ENCODE results near the gene PRKN.
"Not testable (repeated sequence)": the region's sequence is repeated elsewhere in the genome, so short reads cannot be mapped to it uniquely, and the experiment has no call there.

The PRKN gene

DNA sequence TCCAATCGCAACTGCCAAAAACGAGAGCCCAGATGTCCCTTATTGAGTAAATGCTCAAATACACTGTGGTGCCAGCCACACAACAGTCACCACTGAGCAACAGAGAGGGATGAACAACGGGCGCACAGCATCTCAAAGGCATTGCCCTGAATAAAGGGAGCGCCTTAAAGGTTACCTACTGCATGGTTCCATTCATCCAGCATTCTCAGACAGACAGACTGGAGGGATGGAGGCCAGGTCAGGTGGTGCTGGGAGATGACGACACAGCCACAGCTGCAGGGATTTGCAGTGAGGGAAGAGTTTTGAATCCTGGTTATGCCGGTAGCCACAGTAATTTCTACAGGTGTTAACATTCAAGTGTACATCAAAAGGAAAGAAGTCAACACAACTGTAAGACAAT lies 838.2 kb downstream of the PRKN start:
- no peaks in the 10 kb centered on the region for H3K27me3 ChIP-seq (replicated peaks; ENCODE audit: insufficient read depth, low read length)
- no peaks in the 10 kb centered on the region for H3K9me3 ChIP-seq (replicated peaks; ENCODE audit: insufficient read depth, low read length)
- no peak overlapping the region for H3K4me2 ChIP-seq (ENCODE audit: low read depth, low read length)
- TF ChIP-seq, protein P1, sequence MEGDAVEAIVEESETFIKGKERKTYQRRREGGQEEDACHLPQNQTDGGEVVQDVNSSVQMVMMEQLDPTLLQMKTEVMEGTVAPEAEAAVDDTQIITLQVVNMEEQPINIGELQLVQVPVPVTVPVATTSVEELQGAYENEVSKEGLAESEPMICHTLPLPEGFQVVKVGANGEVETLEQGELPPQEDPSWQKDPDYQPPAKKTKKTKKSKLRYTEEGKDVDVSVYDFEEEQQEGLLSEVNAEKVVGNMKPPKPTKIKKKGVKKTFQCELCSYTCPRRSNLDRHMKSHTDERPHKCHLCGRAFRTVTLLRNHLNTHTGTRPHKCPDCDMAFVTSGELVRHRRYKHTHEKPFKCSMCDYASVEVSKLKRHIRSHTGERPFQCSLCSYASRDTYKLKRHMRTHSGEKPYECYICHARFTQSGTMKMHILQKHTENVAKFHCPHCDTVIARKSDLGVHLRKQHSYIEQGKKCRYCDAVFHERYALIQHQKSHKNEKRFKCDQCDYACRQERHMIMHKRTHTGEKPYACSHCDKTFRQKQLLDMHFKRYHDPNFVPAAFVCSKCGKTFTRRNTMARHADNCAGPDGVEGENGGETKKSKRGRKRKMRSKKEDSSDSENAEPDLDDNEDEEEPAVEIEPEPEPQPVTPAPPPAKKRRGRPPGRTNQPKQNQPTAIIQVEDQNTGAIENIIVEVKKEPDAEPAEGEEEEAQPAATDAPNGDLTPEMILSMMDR (IDR thresholded peaks at IDR 0.05; ENCODE audit: low read length) = no peak
- TF ChIP-seq EZH2 (optimal IDR thresholded peaks at IDR 0.05; ENCODE audit: low read depth, low read length) (no peak), EZH2phosphoT487 (IDR thresholded peaks at IDR 0.05; ENCODE audit: low read length) (no peak)
- H3K9ac ChIP-seq (ENCODE audit: low read length) = no peak overlapping the region
- H3K4me3 ChIP-seq (ENCODE audit: low read length) = no peak overlapping the region
- no peaks in the 10 kb centered on the region for H3K36me3 ChIP-seq (replicated peaks; ENCODE audit: insufficient read depth, low read length)
- H3K79me2 ChIP-seq (ENCODE audit: low read length) = no peaks in the 10 kb centered on the region
- H2AFZ ChIP-seq (ENCODE audit: low read length) = no peak overlapping the region
- no peak for DNase-seq
- H4K20me1 ChIP-seq (ENCODE audit: insufficient read depth, low read length) = no peaks in the 10 kb centered on the region
- H3K9me2 ChIP-seq (replicated peaks; ENCODE audit: insufficient read depth, low read length) = no peaks in the 10 kb centered on the region
- H3F3A ChIP-seq (ENCODE audit: insufficient read depth, low read length) = no peaks in the 10 kb centered on the region
- H3K27ac ChIP-seq (ENCODE audit: low read length) = no peak overlapping the region
- H3K4me1 ChIP-seq (ENCODE audit: low read length) = no peaks in the 10 kb centered on the region

DNA sequence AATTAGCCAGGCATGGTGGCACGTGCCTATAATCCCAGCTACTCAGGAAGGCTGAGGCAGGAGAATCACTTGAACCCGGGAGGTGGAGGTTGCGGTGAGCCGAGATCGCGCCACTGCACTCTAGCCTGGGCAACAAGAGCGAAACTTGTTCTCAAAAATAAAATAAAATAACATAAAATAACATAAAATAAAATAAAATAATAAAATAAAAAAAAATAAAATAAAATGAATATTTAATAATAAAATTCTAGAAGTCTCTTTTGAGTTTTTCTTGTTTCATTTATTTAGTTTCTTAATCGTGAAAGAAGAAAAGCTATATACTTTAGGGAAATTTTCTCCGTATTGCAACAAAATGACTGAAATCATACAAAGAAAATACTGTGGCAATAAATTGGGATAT lies 841.0 kb downstream of the PRKN start:
- not testable (repeated sequence) for H3K9me3 ChIP-seq (replicated peaks; ENCODE audit: insufficient read depth, low read length); H3F3A ChIP-seq (ENCODE audit: insufficient read depth, low read length); H3K27me3 ChIP-seq (replicated peaks; ENCODE audit: insufficient read depth, low read length); H3K4me3 ChIP-seq (ENCODE audit: low read length); H4K20me1 ChIP-seq (ENCODE audit: insufficient read depth, low read length); H3K27ac ChIP-seq (ENCODE audit: low read length); H3K9ac ChIP-seq (ENCODE audit: low read length); H3K36me3 ChIP-seq (replicated peaks; ENCODE audit: insufficient read depth, low read length); H2AFZ ChIP-seq (ENCODE audit: low read length); DNase-seq; H3K4me1 ChIP-seq (ENCODE audit: low read length); H3K4me2 ChIP-seq (ENCODE audit: low read depth, low read length); H3K79me2 ChIP-seq (ENCODE audit: low read length); H3K9me2 ChIP-seq (replicated peaks; ENCODE audit: insufficient read depth, low read length)

DNA sequence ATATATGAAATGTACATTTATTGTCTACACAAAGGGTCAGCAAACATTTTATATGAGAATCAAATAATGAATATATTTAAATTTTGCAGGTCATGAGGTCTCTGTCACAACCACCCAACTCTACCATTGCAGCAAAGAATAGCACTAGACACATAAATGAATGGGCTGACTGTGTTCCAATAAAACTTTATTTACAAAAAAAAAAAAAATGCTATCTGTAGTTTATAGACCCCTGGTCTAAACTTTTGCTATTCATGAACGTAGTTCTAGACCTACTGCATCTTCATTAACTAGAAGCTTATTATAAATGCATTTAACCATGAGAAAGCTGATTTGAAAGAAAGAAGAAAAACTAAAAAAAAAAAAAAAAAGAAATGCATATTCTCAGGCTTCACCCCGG lies 842.8 kb downstream of the PRKN start:
- no peak for DNase-seq
- H3K27ac ChIP-seq (ENCODE audit: low read length) = no peak overlapping the region
- TF ChIP-seq EZH2 (optimal IDR thresholded peaks at IDR 0.05; ENCODE audit: low read depth, low read length) (no peak), EZH2phosphoT487 (IDR thresholded peaks at IDR 0.05; ENCODE audit: low read length) (no peak)
- TF ChIP-seq, protein P1 (IDR thresholded peaks at IDR 0.05; ENCODE audit: low read length) = no peak
- no peaks in the 10 kb centered on the region for H3K36me3 ChIP-seq (replicated peaks; ENCODE audit: insufficient read depth, low read length)
- no peaks in the 10 kb centered on the region for H3K9me3 ChIP-seq (replicated peaks; ENCODE audit: insufficient read depth, low read length)
- H2AFZ ChIP-seq (ENCODE audit: low read length) = no peak overlapping the region
- no peaks in the 10 kb centered on the region for H3K27me3 ChIP-seq (replicated peaks; ENCODE audit: insufficient read depth, low read length)
- no peak overlapping the region for H3K9ac ChIP-seq (ENCODE audit: low read length)
- no peaks in the 10 kb centered on the region for H3F3A ChIP-seq (ENCODE audit: insufficient read depth, low read length)
- no peak overlapping the region for H3K4me2 ChIP-seq (ENCODE audit: low read depth, low read length)
- H4K20me1 ChIP-seq (ENCODE audit: insufficient read depth, low read length) = no peaks in the 10 kb centered on the region
- H3K9me2 ChIP-seq (replicated peaks; ENCODE audit: insufficient read depth, low read length) = no peaks in the 10 kb centered on the region
- H3K4me3 ChIP-seq (ENCODE audit: low read length) = no peak overlapping the region
- no peaks in the 10 kb centered on the region for H3K4me1 ChIP-seq (ENCODE audit: low read length)
- H3K79me2 ChIP-seq (ENCODE audit: low read length) = no peaks in the 10 kb centered on the region

DNA sequence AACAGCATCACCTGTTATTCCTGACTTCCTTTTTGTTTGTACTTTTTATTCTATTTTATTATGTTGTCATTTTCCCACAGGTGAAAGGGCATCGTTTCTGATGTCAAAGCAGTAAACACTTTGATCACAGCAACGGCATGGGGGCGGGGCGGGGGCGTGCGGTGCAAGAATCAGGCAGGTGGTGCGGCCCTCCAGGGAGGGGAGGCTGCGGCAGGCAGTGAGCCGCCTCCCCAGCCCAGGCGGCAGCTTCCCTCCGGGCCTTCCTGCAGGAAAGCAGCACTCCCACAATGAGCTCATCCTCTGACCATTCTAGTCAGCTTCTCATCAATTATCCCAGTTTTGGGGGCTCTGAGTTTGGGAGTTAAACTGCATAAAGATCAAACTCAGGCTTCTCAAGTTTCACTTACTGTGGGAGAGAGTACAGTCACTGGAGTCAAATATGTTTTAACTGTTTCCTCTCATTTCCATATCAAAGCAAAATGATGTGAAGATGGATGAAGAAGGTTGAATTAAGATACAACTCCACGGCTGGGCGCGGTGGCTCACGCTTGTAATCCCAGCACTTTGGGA lies 845.3 kb downstream of the PRKN start:
- Histone ChIP-seq H2AFZ (ENCODE audit: low read length) (no peak overlapping the region), H3K9me3 (replicated peaks; ENCODE audit: insufficient read depth, low read length) (no peaks in the 10 kb centered on the region), H3K4me3 (ENCODE audit: low read length) (no peak overlapping the region), H3K27ac (ENCODE audit: low read length) (no peak overlapping the region), H3K9me2 (replicated peaks; ENCODE audit: insufficient read depth, low read length) (no peaks in the 10 kb centered on the region), H3K36me3 (replicated peaks; ENCODE audit: insufficient read depth, low read length) (no peaks in the 10 kb centered on the region), H3K9ac (ENCODE audit: low read length) (no peak overlapping the region), H3K79me2 (ENCODE audit: low read length) (no peaks in the 10 kb centered on the region), H4K20me1 (ENCODE audit: insufficient read depth, low read length) (no peaks in the 10 kb centered on the region), H3K4me2 (ENCODE audit: low read depth, low read length) (no peak overlapping the region), H3F3A (ENCODE audit: insufficient read depth, low read length) (no peaks in the 10 kb centered on the region), H3K27me3 (replicated peaks; ENCODE audit: insufficient read depth, low read length) (no peaks in the 10 kb centered on the region), H3K4me1 (ENCODE audit: low read length) (no peaks in the 10 kb centered on the region)
- no peak for DNase-seq
- no peak for TF ChIP-seq EZH2phosphoT487 (IDR thresholded peaks at IDR 0.05; ENCODE audit: low read length)
- TF ChIP-seq, protein P1 (IDR thresholded peaks at IDR 0.05; ENCODE audit: low read length) = no peak
- no peak for TF ChIP-seq EZH2 (optimal IDR thresholded peaks at IDR 0.05; ENCODE audit: low read depth, low read length)
